Activated CD8-positive, alpha-beta T cell treated with anti-CD3 and anti-CD28 coated beads for 36 hours (primary cell): ENCODE results near the gene IPO8. TPM values are rescaled to one million over a fixed set of nuclear protein-coding genes. Genes with fewer than 3 reads are reported as not detected.
A peak's percentile ranks its signal among the peaks of the same experiment; 100 is the strongest.

Experiments
- ATAC-seq: fragments of 200-7000 bp; cut with Tn5 transposase; one replicate; pipeline ENCODE4 v1.10.0; 2021; ENCODE audit warnings: mild to moderate bottlenecking, moderate library complexity
- CTCF ChIA-PET: fragments of 350-600 bp; sonication (Branson Sonifier 250); formaldehyde crosslinking; loops from one replicate; lab custom pipeline; 2021; ENCODE audit warnings: antibody characterized with exemption; lab: Charles Lee
- POLR2A ChIA-PET: fragments of 350-600 bp; sonication (Branson Sonifier 250); formaldehyde crosslinking; loops from one replicate; lab custom pipeline; 2021; ENCODE audit warnings: antibody characterized with exemption; lab: Charles Lee
- DNase-seq: peaks from one replicate; pipeline ENCODE4 v3.0.0-alpha.2; 2020
- H3K27ac Mint-ChIP-seq: one replicate; pipeline ENCODE4 v1.8.0; 2021; ENCODE audit warnings: mild to moderate bottlenecking, mixed read lengths
- H3K27me3 Mint-ChIP-seq: one replicate; pipeline ENCODE4 v1.8.0; 2021; ENCODE audit warnings: mixed read lengths
- H3K36me3 Mint-ChIP-seq: one replicate; pipeline ENCODE4 v1.8.0; 2021; ENCODE audit warnings: low read depth, mixed read lengths
- H3K4me1 Mint-ChIP-seq: one replicate; pipeline ENCODE4 v1.8.0; 2021; ENCODE audit warnings: low read depth, mixed read lengths
- H3K4me3 Mint-ChIP-seq: one replicate; pipeline ENCODE4 v1.8.0; 2021; ENCODE audit warnings: mild to moderate bottlenecking, moderate library complexity, mixed read lengths
- H3K9me3 Mint-ChIP-seq: one replicate; pipeline ENCODE4 v1.8.0; 2021; ENCODE audit warnings: mixed read lengths
- intact Hi-C: fragments of 100-400 bp; cut with micrococcal nuclease; formaldehyde crosslinking; loops from one replicate; pipeline ENCODE4 v1.10.0; 2022
- total RNA-seq, 2 experiments: library from RNA; stranded (reverse); gene quantifications; one replicate each; pipeline ENCODE4 v1.2.3, GENCODE V29; 2021
- TF ChIP-seq, protein P1 (sequence below): fragments of 200-600 bp; IDR thresholded peaks from one replicate; pipeline ENCODE4 v1.8.0; 2022; ENCODE audit warnings: antibody characterized with exemption, mild to moderate bottlenecking

IPO8 gene
- total RNA-seq, 2 experiments from 2014 or later: 40.2 to 47.7 TPM

- H3K9me3 Mint-ChIP-seq: no peaks in the 10 kb centered on the region
- H3K27me3 Mint-ChIP-seq: peaks cover 1% of the 10 kb centered on the region
- ChIA-PET CTCF (interaction anchor here (1.2 kb wide), 1 partner anchor 54 kb away, joined by 4 read pairs; the partner anchor contains the start of gene CAPRIN2), POLR2A (interaction anchor here (0.8 kb wide), 2 partner anchors 9 to 23 kb away, joined by 3 read pairs; no protein-coding TSS in a partner anchor)
- intact Hi-C loops: no loop called here
- no peak overlapping the region for H3K4me3 Mint-ChIP-seq
- ATAC-seq (no peak), DNase-seq (no peak)
- H3K4me1 Mint-ChIP-seq: peaks cover 5% of the 10 kb centered on the region
- TF ChIP-seq, protein P1, sequence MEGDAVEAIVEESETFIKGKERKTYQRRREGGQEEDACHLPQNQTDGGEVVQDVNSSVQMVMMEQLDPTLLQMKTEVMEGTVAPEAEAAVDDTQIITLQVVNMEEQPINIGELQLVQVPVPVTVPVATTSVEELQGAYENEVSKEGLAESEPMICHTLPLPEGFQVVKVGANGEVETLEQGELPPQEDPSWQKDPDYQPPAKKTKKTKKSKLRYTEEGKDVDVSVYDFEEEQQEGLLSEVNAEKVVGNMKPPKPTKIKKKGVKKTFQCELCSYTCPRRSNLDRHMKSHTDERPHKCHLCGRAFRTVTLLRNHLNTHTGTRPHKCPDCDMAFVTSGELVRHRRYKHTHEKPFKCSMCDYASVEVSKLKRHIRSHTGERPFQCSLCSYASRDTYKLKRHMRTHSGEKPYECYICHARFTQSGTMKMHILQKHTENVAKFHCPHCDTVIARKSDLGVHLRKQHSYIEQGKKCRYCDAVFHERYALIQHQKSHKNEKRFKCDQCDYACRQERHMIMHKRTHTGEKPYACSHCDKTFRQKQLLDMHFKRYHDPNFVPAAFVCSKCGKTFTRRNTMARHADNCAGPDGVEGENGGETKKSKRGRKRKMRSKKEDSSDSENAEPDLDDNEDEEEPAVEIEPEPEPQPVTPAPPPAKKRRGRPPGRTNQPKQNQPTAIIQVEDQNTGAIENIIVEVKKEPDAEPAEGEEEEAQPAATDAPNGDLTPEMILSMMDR: no peak
- H3K27ac Mint-ChIP-seq: no peak overlapping the region
- no peaks in the 10 kb centered on the region for H3K36me3 Mint-ChIP-seq
These were observed 4.7 kb upstream of the IPO8 start for GRCh38 chr12:30700216-30700900.

GRCh38 chr12:30698346-30698745, 2.7 kb upstream of the IPO8 start:
- no peak for ATAC-seq
- H3K27me3 Mint-ChIP-seq: peaks cover 1% of the 10 kb centered on the region
- ChIA-PET POLR2A (no interaction called here), CTCF (interaction anchor here (1.8 kb wide), 1 partner anchor 8 kb away, joined by 3 read pairs; no protein-coding TSS in a partner anchor)
- intact Hi-C loops: no loop called here
- no peak for DNase-seq
- no peaks in the 10 kb centered on the region for H3K36me3 Mint-ChIP-seq
- no peaks in the 10 kb centered on the region for H3K9me3 Mint-ChIP-seq
- H3K4me3 Mint-ChIP-seq: no peak overlapping the region
- H3K4me1 Mint-ChIP-seq: peaks cover 18% of the 10 kb centered on the region
- H3K27ac Mint-ChIP-seq: no peak overlapping the region
- TF ChIP-seq, protein P1: no peak

DNA sequence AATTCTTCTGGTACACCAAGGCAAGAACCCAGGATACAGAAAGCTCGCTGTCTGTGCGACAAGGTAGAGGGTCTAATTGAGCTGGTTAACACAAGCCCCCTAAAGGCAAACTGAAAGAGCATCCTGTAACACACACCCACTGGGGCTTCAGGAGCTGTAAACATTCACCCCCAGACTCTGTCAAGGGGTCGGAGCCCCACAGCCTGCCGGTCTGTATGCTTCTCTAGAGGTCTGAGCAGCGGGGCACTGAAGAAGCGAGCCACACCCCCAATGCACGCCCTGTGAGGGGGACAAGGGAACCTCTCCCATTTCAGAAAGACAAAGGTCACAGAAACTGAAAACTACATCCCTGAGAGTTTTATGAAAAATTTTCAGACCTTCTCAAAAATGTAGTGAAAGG, 1.3 kb upstream of the IPO8 start:
- intact Hi-C loops: no loop called here
- TF ChIP-seq, protein P1: no peak
- Mint-ChIP-seq H3K9me3 (no peaks in the 10 kb centered on the region), H3K27ac (no peak overlapping the region), H3K27me3 (peaks cover 1% of the 10 kb centered on the region), H3K36me3 (no peaks in the 10 kb centered on the region), H3K4me1 (peaks cover 25% of the 10 kb centered on the region), H3K4me3 (no peak overlapping the region)
- DNase-seq (no peak), ATAC-seq (no peak)
- ChIA-PET CTCF (interaction anchor here (1.1 to 2.5 kb wide), 3 partner anchors 9 to 111 kb away, joined by 3 to 11 read pairs (median 3); no protein-coding TSS in a partner anchor), POLR2A (interaction anchor here (0.6 to 2.2 kb wide), 3 partner anchors 24 to 99 kb away, joined by 3 to 9 read pairs (median 3); no protein-coding TSS in a partner anchor)

DNA sequence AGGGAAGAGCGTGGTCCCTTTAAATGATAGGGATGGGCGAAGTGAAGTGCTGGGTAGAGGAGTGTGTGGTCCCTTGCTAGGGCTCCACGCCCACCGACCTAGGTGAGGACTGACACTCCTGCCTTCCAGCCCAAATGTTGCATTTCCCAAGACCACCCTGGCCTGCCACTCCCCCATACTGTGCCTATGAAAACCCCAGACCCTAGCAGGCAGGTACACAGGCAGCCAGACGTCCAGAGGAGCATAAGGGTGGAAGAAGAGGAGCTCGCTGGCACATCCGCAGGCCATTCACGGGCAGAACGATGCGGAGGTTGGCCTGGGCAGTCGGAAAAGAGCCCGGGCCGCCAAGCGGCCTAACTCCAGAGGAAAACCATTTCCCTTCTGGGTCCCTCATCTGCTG, 817 bp upstream of the IPO8 start:
- ChIA-PET POLR2A (interaction anchor here (0.6 to 2.2 kb wide), 6 partner anchors 11 to 99 kb away, joined by 3 to 11 read pairs (median 5); partner anchors contain the start of gene CAPRIN2), CTCF (interaction anchor here (1.1 to 2.5 kb wide), 3 partner anchors 11 to 111 kb away, joined by 3 to 11 read pairs (median 3); no protein-coding TSS in a partner anchor)
- Mint-ChIP-seq H3K36me3 (no peaks in the 10 kb centered on the region), H3K27ac (peak overlapping the region; percentile 92), H3K4me3 (peak overlapping the region; percentile 89), H3K4me1 (peaks cover 27% of the 10 kb centered on the region), H3K27me3 (peaks cover 1% of the 10 kb centered on the region), H3K9me3 (no peaks in the 10 kb centered on the region)
- DNase-seq (no peak), ATAC-seq (no peak)
- TF ChIP-seq, protein P1: no peak
- intact Hi-C loops: no loop called here

- Mint-ChIP-seq H3K9me3 (no peaks in the 10 kb centered on the region), H3K27me3 (peaks cover 1% of the 10 kb centered on the region), H3K36me3 (no peaks in the 10 kb centered on the region), H3K4me3 (peak overlapping the region; percentile 89), H3K4me1 (peaks cover 31% of the 10 kb centered on the region), H3K27ac (peak overlapping the region; percentile 92)
- POLR2A ChIA-PET: interaction anchor here (0.7 to 2.2 kb wide), 9 partner anchors 11 to 1315 kb away, joined by 3 to 11 read pairs (median 5); partner anchors contain the start of genes CAPRIN2 and ERGIC2
- intact Hi-C loops: no loop called here
- TF ChIP-seq, protein P1: no peak
- DNase-seq: no peak
- no peak for ATAC-seq
- CTCF ChIA-PET: interaction anchor here (0.7 to 2.5 kb wide), 11 partner anchors 11 to 149 kb away, joined by 3 to 11 read pairs (median 3); no protein-coding TSS in a partner anchor
These were observed 387 bp upstream of the IPO8 start for GRCh38 chr12:30696103-30696408.
